ENCODE data around the gene ULK3.

- TF ChIP-seq CTCF (IDR thresholded peaks at IDR 0.05) (no peak), EZH2 (IDR thresholded peaks at IDR 0.05; ENCODE audit: borderline replicate concordance, insufficient read depth, low read depth, low read length, poor library complexity, severe bottlenecking) (no peak)
Measured at GRCh38 chr15:74831813-74832495, 11.0 kb downstream of the ULK3 start.
